ENCODE measurements around the gene RBM33.

- TF ChIP-seq EZH2 (IDR thresholded peaks at IDR 0.05; ENCODE audit: insufficient read depth, poor library complexity, severe bottlenecking), result no peak
- TF ChIP-seq EZH2phosphoT487 (IDR thresholded peaks at IDR 0.05; ENCODE audit: insufficient read depth, low read depth), result no peak
These were observed 68.9 kb downstream of the RBM33 start for GRCh38 chr7:155713384-155713783.
